WTC11 (cell line): ENCODE results near the gene NCOA3.

ENCODE experiments used
- AFF4 ChIP-seq: sonication (generic); formaldehyde crosslinking; IDR thresholded peaks from 2 replicates; pipeline ENCODE4 v1.8.1; 2023; ENCODE audit warnings: mild to moderate bottlenecking, missing genetic modification reagents, borderline replicate concordance
- CTCF ChIP-seq: fragments of 200-600 bp; IDR thresholded peaks from 2 replicates; pipeline ENCODE4 v1.8.0; 2022; ENCODE audit warnings: antibody characterized with exemption
- ERG ChIP-seq: fragments of 250-450 bp; sonication (Bioruptor Pico); IDR thresholded peaks from 2 replicates; pipeline ENCODE4 v1.8.0; 2021; ENCODE audit warnings: mild to moderate bottlenecking
- SMAD3 ChIP-seq: sonication (generic); formaldehyde crosslinking; IDR thresholded peaks from 2 replicates; pipeline ENCODE4 v1.8.0; 2022; ENCODE audit warnings: missing genetic modification reagents, mild to moderate bottlenecking, borderline replicate concordance
- SOX15 ChIP-seq: fragments of 250-450 bp; sonication (Bioruptor Pico); IDR thresholded peaks from 2 replicates; pipeline ENCODE4 v1.9.0; 2021; ENCODE audit warnings: mild to moderate bottlenecking
- ZNF396 ChIP-seq: fragments of 250-450 bp; sonication (Bioruptor Pico); IDR thresholded peaks from 2 replicates; pipeline ENCODE4 v1.8.0; 2021; ENCODE audit warnings: mild to moderate bottlenecking, moderate library complexity, borderline replicate concordance
- TF ChIP-seq, protein P1 (sequence below): sonication (generic); formaldehyde crosslinking; IDR thresholded peaks from 2 replicates; pipeline ENCODE4 v1.8.1; 2023; ENCODE audit warnings: mild to moderate bottlenecking, missing genetic modification reagents, moderate library complexity
- TF ChIP-seq, protein P2 (sequence below): sonication (generic); formaldehyde crosslinking; IDR thresholded peaks from 2 replicates; pipeline ENCODE4 v1.8.1; 2023; ENCODE audit warnings: mild to moderate bottlenecking, moderate library complexity, missing genetic modification reagents
- TF ChIP-seq, protein P3 (sequence below): sonication (generic); formaldehyde crosslinking; IDR thresholded peaks from 2 replicates; pipeline ENCODE4 v1.8.0; 2022; ENCODE audit warnings: mild to moderate bottlenecking, missing genetic modification reagents
- TF ChIP-seq, protein P4 (sequence below): sonication (generic); formaldehyde crosslinking; IDR thresholded peaks from 2 replicates; pipeline ENCODE4 v1.8.0; 2022; ENCODE audit warnings: mild to moderate bottlenecking, missing genetic modification reagents

DNA sequence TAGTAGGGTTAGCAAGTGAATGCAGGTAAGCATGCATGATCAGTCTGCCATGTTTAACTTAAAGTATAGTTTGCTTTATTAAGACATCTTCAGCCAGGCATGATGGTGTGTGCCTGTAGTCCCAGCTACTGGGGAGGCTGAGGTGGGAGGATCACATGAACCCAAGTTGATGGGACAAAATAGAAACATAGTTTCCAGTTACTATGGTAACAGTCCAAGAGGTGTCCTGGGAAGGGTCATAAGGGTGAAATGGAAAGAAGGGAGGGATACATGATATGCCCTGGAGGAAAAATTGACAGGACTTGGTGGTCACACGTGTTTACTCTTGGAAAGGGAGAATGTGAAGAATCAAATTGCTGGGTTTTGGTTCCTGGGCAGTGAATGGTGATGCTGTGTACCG, 143.9 kb downstream of the NCOA3 start:
- TF ChIP-seq ZNF396 (CRISPR knock-in tag), result no peak
- TF ChIP-seq, protein P1, sequence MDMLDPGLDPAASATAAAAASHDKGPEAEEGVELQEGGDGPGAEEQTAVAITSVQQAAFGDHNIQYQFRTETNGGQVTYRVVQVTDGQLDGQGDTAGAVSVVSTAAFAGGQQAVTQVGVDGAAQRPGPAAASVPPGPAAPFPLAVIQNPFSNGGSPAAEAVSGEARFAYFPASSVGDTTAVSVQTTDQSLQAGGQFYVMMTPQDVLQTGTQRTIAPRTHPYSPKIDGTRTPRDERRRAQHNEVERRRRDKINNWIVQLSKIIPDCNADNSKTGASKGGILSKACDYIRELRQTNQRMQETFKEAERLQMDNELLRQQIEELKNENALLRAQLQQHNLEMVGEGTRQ (CRISPR knock-in tag), result no peak
- TF ChIP-seq SMAD3, result no peak
- no peak for TF ChIP-seq CTCF
- TF ChIP-seq AFF4 (CRISPR knock-in tag), result no peak
- no peak for TF ChIP-seq SOX15 (CRISPR knock-in tag)
- TF ChIP-seq, protein P2, sequence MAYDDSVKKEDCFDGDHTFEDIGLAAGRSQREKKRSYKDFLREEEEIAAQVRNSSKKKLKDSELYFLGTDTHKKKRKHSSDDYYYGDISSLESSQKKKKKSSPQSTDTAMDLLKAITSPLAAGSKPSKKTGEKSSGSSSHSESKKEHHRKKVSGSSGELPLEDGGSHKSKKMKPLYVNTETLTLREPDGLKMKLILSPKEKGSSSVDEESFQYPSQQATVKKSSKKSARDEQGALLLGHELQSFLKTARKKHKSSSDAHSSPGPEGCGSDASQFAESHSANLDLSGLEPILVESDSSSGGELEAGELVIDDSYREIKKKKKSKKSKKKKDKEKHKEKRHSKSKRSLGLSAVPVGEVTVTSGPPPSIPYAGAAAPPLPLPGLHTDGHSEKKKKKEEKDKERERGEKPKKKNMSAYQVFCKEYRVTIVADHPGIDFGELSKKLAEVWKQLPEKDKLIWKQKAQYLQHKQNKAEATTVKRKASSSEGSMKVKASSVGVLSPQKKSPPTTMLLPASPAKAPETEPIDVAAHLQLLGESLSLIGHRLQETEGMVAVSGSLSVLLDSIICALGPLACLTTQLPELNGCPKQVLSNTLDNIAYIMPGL (CRISPR knock-in tag), result no peak
- TF ChIP-seq, protein P3, sequence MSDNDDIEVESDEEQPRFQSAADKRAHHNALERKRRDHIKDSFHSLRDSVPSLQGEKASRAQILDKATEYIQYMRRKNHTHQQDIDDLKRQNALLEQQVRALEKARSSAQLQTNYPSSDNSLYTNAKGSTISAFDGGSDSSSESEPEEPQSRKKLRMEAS (CRISPR knock-in tag), result no peak
- TF ChIP-seq, protein P4, sequence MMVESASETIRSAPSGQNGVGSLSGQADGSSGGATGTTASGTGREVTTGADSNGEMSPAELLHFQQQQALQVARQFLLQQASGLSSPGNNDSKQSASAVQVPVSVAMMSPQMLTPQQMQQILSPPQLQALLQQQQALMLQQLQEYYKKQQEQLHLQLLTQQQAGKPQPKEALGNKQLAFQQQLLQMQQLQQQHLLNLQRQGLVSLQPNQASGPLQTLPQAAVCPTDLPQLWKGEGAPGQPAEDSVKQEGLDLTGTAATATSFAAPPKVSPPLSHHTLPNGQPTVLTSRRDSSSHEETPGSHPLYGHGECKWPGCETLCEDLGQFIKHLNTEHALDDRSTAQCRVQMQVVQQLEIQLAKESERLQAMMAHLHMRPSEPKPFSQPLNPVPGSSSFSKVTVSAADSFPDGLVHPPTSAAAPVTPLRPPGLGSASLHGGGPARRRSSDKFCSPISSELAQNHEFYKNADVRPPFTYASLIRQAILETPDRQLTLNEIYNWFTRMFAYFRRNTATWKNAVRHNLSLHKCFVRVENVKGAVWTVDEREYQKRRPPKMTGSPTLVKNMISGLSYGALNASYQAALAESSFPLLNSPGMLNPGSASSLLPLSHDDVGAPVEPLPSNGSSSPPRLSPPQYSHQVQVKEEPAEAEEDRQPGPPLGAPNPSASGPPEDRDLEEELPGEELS (CRISPR knock-in tag), result no peak
- TF ChIP-seq ERG, result no peak
